Activated T-cell treated with anti-CD3 and anti-CD28 coated beads, Interleukin-2, amount 50 U/mL, for 72 hours (primary cell): Measurements from ENCODE around the gene GPR12. TPM values are rescaled to one million over a fixed set of nuclear protein-coding genes. Genes with fewer than 3 reads are reported as not detected.
"Not testable (repeated sequence)": the region's sequence is repeated elsewhere in the genome, so short reads cannot be mapped to it uniquely, and the experiment has no call there.

Experiments
- ATAC-seq, 2 donors: fragments of 150-1000 bp; cut with Tn5 transposase; replicated peaks in 1 of 2; 2 replicates each; pipeline ENCODE4 v1.10.0; 2021; ENCODE audit warnings: moderate library complexity in 2 of 2, mild to moderate bottlenecking in 1 of 2
- DNase-seq, 2 donors: peaks; one replicate each; pipeline ENCODE4 v3.0.0; 2021 to 2022; ENCODE audit warnings: mixed read lengths in 1 of 2
- H3K27ac Mint-ChIP-seq: one replicate; pipeline ENCODE4 v1.8.0; 2022; ENCODE audit warnings: mild to moderate bottlenecking, moderate library complexity, mixed read lengths
- H3K27me3 Mint-ChIP-seq: one replicate; pipeline ENCODE4 v1.8.0; 2022; ENCODE audit warnings: low read depth, mixed read lengths
- H3K36me3 Mint-ChIP-seq, 2 donors: one replicate each; pipeline ENCODE4 v1.8.0; 2022; ENCODE audit warnings: mixed read lengths in 2 of 2, mild to moderate bottlenecking in 1 of 2; ENCODE audit not compliant: insufficient read depth in 2 of 2
- H3K4me1 Mint-ChIP-seq: one replicate; pipeline ENCODE4 v1.8.0; 2022; ENCODE audit warnings: low read depth, mixed read lengths
- H3K4me3 Mint-ChIP-seq, 2 donors: one replicate each; pipeline ENCODE4 v1.8.0; 2022; ENCODE audit warnings: mild to moderate bottlenecking in 2 of 2, mixed read lengths in 2 of 2, moderate library complexity in 2 of 2
- H3K9me3 Mint-ChIP-seq, 2 donors: one replicate each; pipeline ENCODE4 v1.8.0; 2022; ENCODE audit warnings: mixed read lengths in 2 of 2
- total RNA-seq, 2 donors: library from RNA; stranded (reverse); gene quantifications; one replicate each; pipeline ENCODE4 v1.2.3, GENCODE V29; 2022

GPR12 gene
- total RNA-seq, 2 donors from 2014 or later: not detected

GRCh38 chr13:26727633-26728032, 33.0 kb downstream of the GPR12 start:
- Mint-ChIP-seq H3K9me3 (no peaks in the 10 kb centered on the region), H3K4me1 (no peaks in the 10 kb centered on the region), H3K36me3 (no peaks in the 10 kb centered on the region), H3K27ac (no peak overlapping the region), H3K4me3 (no peak overlapping the region), H3K27me3 (no peaks in the 10 kb centered on the region)
- ATAC-seq (no peak), DNase-seq (no peak)

- DNase-seq (no peak), ATAC-seq (no peak)
- Mint-ChIP-seq H3K27me3 (no peaks in the 10 kb centered on the region), H3K9me3 (no peaks in the 10 kb centered on the region), H3K4me3 (no peak overlapping the region), H3K4me1 (peaks cover 4% of the 10 kb centered on the region), H3K27ac (no peak overlapping the region), H3K36me3 (no peaks in the 10 kb centered on the region)
Measured at GRCh38 chr13:26727122-26727521, 33.5 kb downstream of the GPR12 start.

- no peak for DNase-seq
- Mint-ChIP-seq H3K27ac (no peak overlapping the region), H3K4me3 (no peak overlapping the region), H3K4me1 (peaks cover 8% of the 10 kb centered on the region), H3K9me3 (no peaks in the 10 kb centered on the region), H3K27me3 (no peaks in the 10 kb centered on the region), H3K36me3 (no peaks in the 10 kb centered on the region)
- ATAC-seq: no peak
Measured at GRCh38 chr13:26726684-26727083, 33.9 kb downstream of the GPR12 start.

GRCh38 chr13:26723620-26724019, 37.0 kb downstream of the GPR12 start:
- ATAC-seq, H3K27ac Mint-ChIP-seq, H3K27me3 Mint-ChIP-seq, H3K4me3 Mint-ChIP-seq, DNase-seq, H3K36me3 Mint-ChIP-seq, H3K9me3 Mint-ChIP-seq: not testable (repeated sequence)
- peaks cover 26% of the 10 kb centered on the region for H3K4me1 Mint-ChIP-seq

- Mint-ChIP-seq H3K27me3 (no peaks in the 10 kb centered on the region), H3K4me3 (peak overlapping the region; percentile 31 to 83), H3K36me3 (no peaks in the 10 kb centered on the region), H3K27ac (no peak overlapping the region), H3K9me3 (no peaks in the 10 kb centered on the region), H3K4me1 (peaks cover 26% of the 10 kb centered on the region)
- ATAC-seq (no peak), DNase-seq (no peak)
Measured at GRCh38 chr13:26722321-26722720, 38.3 kb downstream of the GPR12 start.

- DNase-seq (peak; percentile 29 to 31), ATAC-seq (peak; percentile 76 to 79)
- H3K36me3 Mint-ChIP-seq: no peaks in the 10 kb centered on the region
Measured at GRCh38 chr13:26721251-26722121, 39.1 kb downstream of the GPR12 start.

GRCh38 chr13:26719356-26719945, 41.1 kb downstream of the GPR12 start:
- Mint-ChIP-seq H3K27me3 (no peaks in the 10 kb centered on the region), H3K9me3 (no peaks in the 10 kb centered on the region), H3K36me3 (no peaks in the 10 kb centered on the region), H3K27ac (no peak overlapping the region), H3K4me3 (no peak overlapping the region), H3K4me1 (peaks cover 26% of the 10 kb centered on the region)
- no peak for ATAC-seq
- no peak for DNase-seq

More at GRCh38 chr13:26721251-26722121, 39.1 kb downstream of the GPR12 start:
- H3K4me1 Mint-ChIP-seq: peaks cover 26% of the 10 kb centered on the region
- no peaks in the 10 kb centered on the region for H3K9me3 Mint-ChIP-seq
- H3K27me3 Mint-ChIP-seq: no peaks in the 10 kb centered on the region
- no peak overlapping the region for H3K27ac Mint-ChIP-seq
- peak overlapping the region; percentile 77 to 83 for H3K4me3 Mint-ChIP-seq

- Mint-ChIP-seq H3K9me3 (no peaks in the 10 kb centered on the region), H3K27ac (no peak overlapping the region), H3K4me1 (peaks cover 26% of the 10 kb centered on the region), H3K36me3 (no peaks in the 10 kb centered on the region), H3K4me3 (no peak overlapping the region), H3K27me3 (no peaks in the 10 kb centered on the region)
- ATAC-seq: no peak
- DNase-seq: no peak
Measured at GRCh38 chr13:26718872-26719271, 41.7 kb downstream of the GPR12 start.

GRCh38 chr13:26718146-26718545, 42.4 kb downstream of the GPR12 start:
- Mint-ChIP-seq H3K27me3 (no peaks in the 10 kb centered on the region), H3K4me3 (no peak overlapping the region), H3K9me3 (no peaks in the 10 kb centered on the region), H3K27ac (no peak overlapping the region), H3K36me3 (no peaks in the 10 kb centered on the region), H3K4me1 (peaks cover 26% of the 10 kb centered on the region)
- ATAC-seq (no peak), DNase-seq (no peak)

GRCh38 chr13:26716984-26717383, 43.6 kb downstream of the GPR12 start:
- ATAC-seq (no peak), DNase-seq (no peak)
- peaks cover 5% of the 10 kb centered on the region in 2 donors for H3K9me3 Mint-ChIP-seq
- no peak overlapping the region for H3K27ac Mint-ChIP-seq
- H3K36me3 Mint-ChIP-seq: no peaks in the 10 kb centered on the region
- no peak overlapping the region for H3K4me3 Mint-ChIP-seq
- H3K27me3 Mint-ChIP-seq: no peaks in the 10 kb centered on the region
- peaks cover 20% of the 10 kb centered on the region for H3K4me1 Mint-ChIP-seq

GRCh38 chr13:26713341-26713740, 47.2 kb downstream of the GPR12 start:
- no peaks in the 10 kb centered on the region for H3K27me3 Mint-ChIP-seq
- ATAC-seq: no peak

GRCh38 chr13:26711211-26711610, 49.4 kb downstream of the GPR12 start:
- ATAC-seq (no peak), DNase-seq (no peak)
- H3K4me1 Mint-ChIP-seq: no peaks in the 10 kb centered on the region
- no peak overlapping the region for H3K4me3 Mint-ChIP-seq
- H3K27me3 Mint-ChIP-seq: no peaks in the 10 kb centered on the region
- no peak overlapping the region for H3K27ac Mint-ChIP-seq
- H3K36me3 Mint-ChIP-seq: no peaks in the 10 kb centered on the region
- peaks cover 5% of the 10 kb centered on the region in 2 donors for H3K9me3 Mint-ChIP-seq

More at GRCh38 chr13:26713341-26713740, 47.2 kb downstream of the GPR12 start:
- peaks cover 5% of the 10 kb centered on the region in 2 donors for H3K9me3 Mint-ChIP-seq
- H3K4me3 Mint-ChIP-seq: no peak overlapping the region
- no peaks in the 10 kb centered on the region for H3K4me1 Mint-ChIP-seq
- DNase-seq: no peak
- no peak overlapping the region for H3K27ac Mint-ChIP-seq
- no peaks in the 10 kb centered on the region for H3K36me3 Mint-ChIP-seq

- no peaks in the 10 kb centered on the region for H3K4me1 Mint-ChIP-seq
- H3K4me3 Mint-ChIP-seq: no peak overlapping the region
- H3K9me3 Mint-ChIP-seq: peaks cover 5% of the 10 kb centered on the region in 2 donors
- H3K27me3 Mint-ChIP-seq: no peaks in the 10 kb centered on the region
- H3K36me3 Mint-ChIP-seq: no peaks in the 10 kb centered on the region
- no peak overlapping the region for H3K27ac Mint-ChIP-seq
- ATAC-seq: no peak
- no peak for DNase-seq
Measured at GRCh38 chr13:26710166-26710565, 50.4 kb downstream of the GPR12 start.
